Dermis blood vessel endothelial cell (primary cell): Measurements from ENCODE around the gene KIF1B. TPM values are rescaled to one million over a fixed set of nuclear protein-coding genes. Genes with fewer than 3 reads are reported as not detected.

Experiments
- DNase-seq: peaks from one replicate; pipeline ENCODE4 v3.0.0; 2010
- total RNA-seq: library from RNA; depleted of rRNA; stranded (reverse); fragments of >200 nt; gene quantifications from 2 replicates; pipeline ENCODE4 v1.2.3, GENCODE V29; 2014

KIF1B gene
- total RNA-seq, 1 donor from 2014 or later, result 39.5 TPM

DNA sequence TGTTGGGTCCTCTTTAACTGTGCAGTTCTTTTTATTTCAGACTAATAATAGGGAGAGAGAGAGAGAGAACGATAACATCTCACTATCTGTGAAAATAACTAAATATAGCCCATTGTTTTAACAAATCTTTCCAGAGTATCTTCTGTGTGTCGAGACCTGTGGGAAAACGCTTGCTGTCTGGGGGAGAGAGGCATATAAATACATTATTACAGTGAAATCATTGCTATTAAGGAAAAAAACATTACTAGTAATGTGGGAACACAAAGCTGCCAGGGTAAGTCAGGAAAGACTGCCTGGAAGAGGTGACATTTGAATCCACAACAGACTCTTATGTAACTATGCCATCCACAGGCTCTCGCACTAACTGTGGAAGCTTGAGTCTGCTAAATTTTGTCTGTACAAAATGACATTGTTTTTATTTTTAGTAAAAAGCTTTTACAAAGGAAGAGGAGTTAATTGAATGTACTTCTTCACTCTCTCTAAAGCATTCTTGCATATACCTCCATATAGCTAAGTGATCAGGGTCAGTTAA is 128.7 kb downstream of the KIF1B start:
- DNase-seq, result peak; percentile 5

GRCh38 chr1:10339815-10340214 is 129.4 kb downstream of the KIF1B start:
- DNase-seq, result peak; percentile 92

DNA sequence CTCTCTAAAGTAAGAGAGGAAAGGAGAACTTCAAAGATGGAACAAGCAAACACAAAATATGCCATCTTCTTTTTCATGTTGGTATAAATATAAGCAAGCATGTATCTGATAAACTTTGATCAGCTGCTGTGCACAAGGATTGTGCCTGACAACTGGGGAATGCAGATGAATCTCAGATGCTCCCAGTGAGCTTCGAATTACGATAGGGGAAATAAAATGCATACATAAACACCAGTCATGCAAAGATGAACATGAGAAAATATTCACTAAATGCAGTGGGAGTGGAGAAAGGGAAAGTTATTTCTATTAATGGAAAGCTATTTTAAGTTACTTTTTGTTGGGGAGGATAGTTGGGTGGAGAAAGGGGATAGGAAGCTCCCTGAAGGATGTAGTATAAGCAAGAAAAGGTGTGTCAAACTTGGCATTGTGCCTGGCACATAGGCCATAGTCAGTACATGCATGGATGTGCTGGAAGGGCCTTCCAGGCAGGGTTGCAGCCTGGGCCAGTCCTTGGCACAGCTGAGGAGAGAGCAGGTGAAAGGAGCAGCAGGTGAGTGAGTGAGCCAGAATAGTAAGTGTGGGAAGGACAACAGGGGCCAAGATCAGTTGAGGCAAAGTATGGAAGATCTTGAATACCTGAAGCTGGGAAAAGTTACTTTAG is 130.7 kb downstream of the KIF1B start:
- no peak for DNase-seq

GRCh38 chr1:10347109-10347508 is 136.7 kb downstream of the KIF1B start:
- no peak for DNase-seq

DNA sequence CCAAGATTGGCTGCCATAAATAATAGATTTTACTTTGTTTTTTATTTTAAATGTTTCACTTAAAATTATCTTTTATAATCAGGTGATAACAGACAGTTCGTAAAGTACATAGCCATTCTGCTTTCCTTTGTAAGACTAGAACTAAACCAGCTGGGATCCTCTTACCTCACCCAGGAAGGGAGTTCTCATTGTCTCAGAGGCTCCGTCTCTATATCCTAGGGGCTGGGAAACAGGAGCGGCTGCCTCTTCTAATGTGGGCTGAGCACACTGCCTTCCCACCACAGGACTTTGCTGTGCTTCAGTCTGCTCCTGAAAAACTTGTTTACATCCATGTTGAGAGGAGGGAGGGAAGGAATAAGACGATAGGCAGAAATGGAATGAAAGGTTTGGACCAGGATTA is 142.9 kb downstream of the KIF1B start:
- DNase-seq, result no peak

DNA sequence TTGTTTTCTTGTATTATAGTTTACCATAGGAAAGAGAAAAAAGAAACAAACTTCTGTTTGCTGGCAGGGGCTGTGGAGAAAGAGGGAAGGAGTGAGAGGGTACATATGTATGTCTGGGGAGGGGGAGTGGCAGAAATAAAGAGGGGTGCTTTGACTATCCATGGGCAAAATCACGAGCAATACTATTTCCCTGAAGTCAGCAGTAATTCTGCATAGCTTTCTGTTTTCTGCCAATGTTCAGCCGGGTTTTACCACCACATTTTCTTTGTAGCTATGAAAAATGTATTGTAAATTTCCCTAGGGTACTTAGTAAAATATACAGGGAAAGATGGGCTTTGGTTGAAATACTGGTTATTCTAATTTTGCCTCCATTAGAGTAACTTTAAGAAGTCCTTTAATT is 143.3 kb downstream of the KIF1B start:
- DNase-seq, result no peak

- no peak for DNase-seq
Measured at GRCh38 chr1:10360045-10360444, 149.7 kb downstream of the KIF1B start.

DNA sequence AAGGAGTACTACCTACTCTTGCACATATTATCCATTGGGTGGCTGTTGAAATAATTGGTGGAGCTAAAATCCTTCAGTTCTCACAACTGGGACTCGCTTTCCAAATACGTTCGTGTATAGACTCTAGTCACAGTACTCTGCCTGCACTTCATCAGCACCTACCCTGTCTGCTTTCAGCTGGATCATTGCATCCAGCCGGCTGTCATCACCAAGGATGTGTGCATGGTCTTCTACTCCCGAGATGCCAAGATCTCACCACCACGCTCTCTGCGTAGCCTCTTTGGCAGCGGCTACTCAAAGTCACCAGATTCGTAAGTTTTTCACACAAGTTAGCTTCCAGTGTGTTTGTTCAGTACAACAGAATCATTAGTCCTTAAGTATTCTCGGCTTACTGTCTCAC is 151.1 kb downstream of the KIF1B start:
- DNase-seq, result no peak

DNA sequence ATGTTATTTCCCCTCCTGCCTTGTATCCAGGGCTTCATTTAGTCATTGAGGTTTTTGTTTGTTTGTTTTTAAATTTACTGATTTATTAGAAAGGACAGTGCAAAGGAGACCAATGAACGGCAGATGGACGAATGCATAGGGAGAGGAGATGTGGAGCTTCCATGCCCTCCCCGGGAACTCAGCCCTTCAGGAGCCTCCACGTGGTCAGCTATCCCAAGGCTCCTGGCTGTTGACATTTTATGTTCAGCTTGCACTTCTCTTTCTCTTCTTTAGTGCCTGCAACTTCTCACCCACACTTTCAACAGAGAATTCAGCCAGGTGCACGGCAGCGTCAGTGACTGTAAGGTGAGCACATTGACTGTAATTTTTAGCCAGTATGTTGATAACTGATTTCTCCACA is 157.8 kb downstream of the KIF1B start:
- no peak for DNase-seq

DNA sequence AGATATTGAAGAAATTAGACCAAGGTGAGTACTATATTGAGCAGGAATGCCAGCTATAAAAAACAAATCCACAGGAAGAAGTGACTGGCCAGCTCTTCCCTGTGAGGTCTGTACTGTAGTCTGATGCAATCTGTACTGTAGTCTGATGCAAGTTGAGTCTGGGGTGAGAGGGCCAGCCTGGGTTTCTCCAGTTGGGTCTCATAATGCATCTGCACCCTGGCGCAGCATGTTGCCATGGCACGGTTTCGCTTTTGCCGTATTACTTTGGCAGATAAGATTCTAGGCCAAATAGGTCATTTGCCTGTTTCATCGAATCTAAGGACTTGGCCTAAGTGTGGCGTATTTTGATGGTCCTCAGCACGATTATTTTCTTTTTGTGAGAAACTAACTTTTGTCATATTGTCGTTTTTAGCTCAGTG is 164.1 kb downstream of the KIF1B start:
- DNase-seq, result no peak

- peak; percentile 90 for DNase-seq
Measured at GRCh38 chr1:10377365-10378029, 167.1 kb downstream of the KIF1B start.

GRCh38 chr1:10378081-10378841 is 167.9 kb downstream of the KIF1B start:
- peak; percentile 89 for DNase-seq

GRCh38 chr1:10379101-10379620 is 168.8 kb downstream of the KIF1B start:
- DNase-seq, result no peak

GRCh38 chr1:10379676-10380075 is 169.3 kb downstream of the KIF1B start:
- DNase-seq, result no peak

- peak; percentile 47 for DNase-seq
Measured at GRCh38 chr1:10380594-10381275, 170.4 kb downstream of the KIF1B start.

DNA sequence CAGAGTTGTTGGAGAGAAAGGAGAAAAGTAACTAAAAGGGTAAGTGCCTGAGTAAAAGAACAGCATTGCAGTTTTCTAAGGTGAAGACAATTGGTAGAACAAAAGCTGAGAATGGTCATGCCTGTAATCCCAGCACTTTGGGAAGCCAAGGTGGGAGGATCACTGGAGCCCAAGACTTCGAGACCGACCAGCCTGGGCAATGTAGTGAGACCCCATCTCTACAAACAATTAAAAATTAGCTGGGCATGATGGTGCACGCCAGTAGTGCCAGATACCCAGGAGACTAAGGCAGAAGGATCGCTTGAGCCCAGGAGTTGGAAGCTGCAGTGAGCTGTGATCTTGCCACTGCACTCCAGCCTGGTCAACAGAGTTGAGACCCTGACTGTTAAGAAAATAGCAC is 173.3 kb downstream of the KIF1B start:
- no peak for DNase-seq

GRCh38 chr1:10384219-10384618 is 173.8 kb downstream of the KIF1B start:
- DNase-seq, result no peak

- no peak for DNase-seq
Measured at GRCh38 chr1:10386761-10387676, 176.6 kb downstream of the KIF1B start.

DNA sequence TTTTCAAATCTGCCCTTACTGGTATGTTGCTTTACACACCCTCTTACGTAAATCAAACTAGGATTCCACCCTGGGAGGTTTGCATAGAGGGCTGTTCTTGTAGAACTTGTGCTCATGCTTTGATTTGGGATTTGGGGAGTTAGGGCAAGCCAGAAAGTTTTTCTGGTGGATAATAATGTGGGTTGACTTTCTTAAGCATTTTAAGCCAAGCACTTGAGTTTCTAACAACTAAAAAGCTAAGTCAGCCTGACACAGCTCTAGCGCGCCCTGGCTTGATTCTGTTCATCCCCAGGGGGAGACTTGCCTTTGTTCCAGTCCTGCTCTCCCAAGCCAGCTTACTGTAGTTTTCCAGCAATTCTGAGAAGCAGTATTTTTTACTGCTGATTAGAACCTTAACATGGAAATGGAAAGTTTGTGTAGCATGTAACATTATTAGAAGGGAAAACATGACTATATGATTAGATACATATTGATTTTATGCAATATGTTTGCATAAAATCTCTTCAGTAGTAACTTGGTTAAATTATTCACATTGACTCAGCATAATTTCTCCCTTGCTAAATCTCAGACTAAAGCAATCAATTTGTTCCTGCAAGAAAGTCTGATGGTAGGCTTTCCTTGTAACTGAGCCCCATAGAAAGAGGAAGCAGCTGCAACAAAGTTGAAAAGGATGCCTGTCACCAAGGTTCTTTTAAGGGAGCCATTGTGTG is 177.5 kb downstream of the KIF1B start:
- DNase-seq, result peak; percentile 71

DNA sequence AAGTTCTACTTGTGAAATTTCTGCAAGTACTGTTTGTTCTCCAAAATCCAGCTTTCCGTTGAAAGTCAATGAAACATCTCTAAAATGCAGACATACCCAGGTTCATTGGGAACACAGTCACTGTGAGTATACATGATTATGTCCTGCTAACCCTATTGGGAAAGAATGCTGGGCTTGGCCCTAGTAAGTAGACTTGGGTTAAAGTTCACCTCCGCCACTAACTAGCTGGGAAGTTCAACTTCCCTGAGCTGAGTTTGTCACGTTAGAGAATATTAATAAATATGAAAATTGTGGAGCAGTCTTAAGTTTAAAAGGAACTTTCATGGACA is 178.0 kb downstream of the KIF1B start:
- no peak for DNase-seq
